IMR-90 (cell line): ENCODE results near the gene NUDT1. TPM values are rescaled to one million over a fixed set of nuclear protein-coding genes. Genes with fewer than 3 reads are reported as not detected.

Experiments used
- ATAC-seq: fragments of 200-7000 bp; cut with Tn5 transposase; 2 replicates; pipeline ENCODE4 v1.9.1; 2020; ENCODE audit warnings: low read depth, mild to moderate bottlenecking, moderate library complexity
- BruUV-seq: library from RNA; stranded (reverse); fragments of 400-500 nt; replicated peaks from 2 replicates; lab custom pipeline; 2021; lab: Mats Ljungman, UMichigan
- CTCF ChIA-PET: fragments of 300-600 bp; formaldehyde crosslinking; extraction: SDS; loops from one replicate; lab custom pipeline; 2021; ENCODE audit warnings: antibody characterized with exemption; lab: Yijun Ruan, JAX
- POLR2A ChIA-PET: fragments of 300-600 bp; sonication (Branson Sonifier 250); formaldehyde crosslinking; loops from one replicate; lab custom pipeline; 2022; ENCODE audit warnings: antibody characterized with exemption; ENCODE audit not compliant: unreplicated experiment; lab: Charles Lee
- DNase-seq: peaks from one replicate; pipeline ENCODE4 v3.0.0; 2013
- H2AFZ ChIP-seq: replicated peaks from 2 replicates; pipeline ENCODE3; 2013; ENCODE audit warnings: low read length, mild to moderate bottlenecking; ENCODE audit not compliant: poor library complexity
- H2AK5ac ChIP-seq: 2 replicates; pipeline ENCODE4 v1.6.1; 2013; ENCODE audit warnings: low read depth, low read length, inconsistent platforms
- H2AK9ac ChIP-seq: replicated peaks from 2 replicates; pipeline ENCODE3; 2013; ENCODE audit warnings: mild to moderate bottlenecking, low read depth, low read length, moderate library complexity; ENCODE audit not compliant: poor library complexity
- H2BK120ac ChIP-seq: 2 replicates; pipeline ENCODE4 v1.6.1; 2013; ENCODE audit warnings: low read depth, low read length, inconsistent platforms
- H2BK15ac ChIP-seq: 3 replicates; pipeline ENCODE4 v1.6.1; 2013; ENCODE audit warnings: low read depth, low read length, inconsistent platforms
- H2BK20ac ChIP-seq: 2 replicates; pipeline ENCODE4 v1.6.1; 2013; ENCODE audit warnings: low read depth, mild to moderate bottlenecking, inconsistent platforms, low read length, moderate library complexity
- H2BK5ac ChIP-seq: 2 replicates; pipeline ENCODE4 v1.6.1; 2013; ENCODE audit warnings: mild to moderate bottlenecking, low read depth, low read length, inconsistent platforms; ENCODE audit not compliant: poor library complexity, severe bottlenecking
- H3K14ac ChIP-seq: replicated peaks from 2 replicates; pipeline ENCODE4 v1.6.1; 2013; ENCODE audit warnings: low read depth, low read length, inconsistent platforms
- H3K18ac ChIP-seq: 2 replicates; pipeline ENCODE4 v1.6.1; 2013; ENCODE audit warnings: low read depth, low read length, control low read depth
- H3K23ac ChIP-seq: 2 replicates; pipeline ENCODE4 v1.6.1; 2013; ENCODE audit warnings: low read depth, low read length, inconsistent platforms
- H3K27ac ChIP-seq: 2 replicates; pipeline ENCODE4 v1.5.1; 2013; ENCODE audit warnings: mild to moderate bottlenecking, control low read depth, low read length; ENCODE audit not compliant: insufficient read depth
- H3K27me3 ChIP-seq: 2 replicates; pipeline ENCODE4 v1.6.1; 2013; ENCODE audit warnings: low read length; ENCODE audit not compliant: control insufficient read depth, insufficient read depth
- H3K36me3 ChIP-seq: 2 replicates; pipeline ENCODE4 v1.6.1; 2013; ENCODE audit warnings: low read length, mixed read lengths; ENCODE audit not compliant: control insufficient read depth, insufficient read depth
- H3K4ac ChIP-seq: 2 replicates; pipeline ENCODE4 v1.6.1; 2013; ENCODE audit warnings: low read depth, low read length, inconsistent platforms
- H3K4me1 ChIP-seq: 2 replicates; pipeline ENCODE4 v1.6.1; 2013; ENCODE audit warnings: low read length, mixed read lengths; ENCODE audit not compliant: control insufficient read depth, insufficient read depth
- H3K4me2 ChIP-seq: 2 replicates; pipeline ENCODE4 v1.6.1; 2013; ENCODE audit warnings: low read depth, mild to moderate bottlenecking, control low read depth, low read length, moderate library complexity
- H3K4me3 ChIP-seq: 2 replicates; pipeline ENCODE4 v1.5.1; 2013; ENCODE audit warnings: low read depth, mild to moderate bottlenecking, control low read depth, low read length, moderate library complexity; ENCODE audit not compliant: insufficient read depth
- H3K56ac ChIP-seq: 2 replicates; pipeline ENCODE4 v1.6.1; 2013; ENCODE audit warnings: low read length, inconsistent platforms; ENCODE audit not compliant: insufficient read depth; ENCODE audit errors: extremely low read depth
- H3K79me1 ChIP-seq, 2 experiments: 2 replicates each; pipeline ENCODE4 v1.6.1; 2013; ENCODE audit warnings: low read length in 2 of 2, inconsistent platforms in 1 of 2, low read depth in 1 of 2
- H3K9ac ChIP-seq: 2 replicates; pipeline ENCODE4 v1.6.1; 2013; ENCODE audit warnings: low read depth, low read length, control low read depth
- H3K9me1 ChIP-seq: 2 replicates; pipeline ENCODE4 v1.6.1; 2013; ENCODE audit warnings: low read length, inconsistent platforms; ENCODE audit not compliant: insufficient read depth
- H3K9me3 ChIP-seq: 2 replicates; pipeline ENCODE4 v1.6.1; 2013; ENCODE audit warnings: low read length; ENCODE audit not compliant: control insufficient read depth, insufficient read depth
- H4K20me1 ChIP-seq: 2 replicates; pipeline ENCODE4 v1.6.1; 2013; ENCODE audit warnings: low read length, inconsistent platforms; ENCODE audit not compliant: insufficient read depth
- H4K5ac ChIP-seq: 2 replicates; pipeline ENCODE4 v1.6.1; 2013; ENCODE audit warnings: mild to moderate bottlenecking, low read depth, low read length, control low read depth
- H4K8ac ChIP-seq, 2 experiments: 2 replicates each; pipeline ENCODE4 v1.6.1; 2013; ENCODE audit warnings: low read depth in 2 of 2, low read length in 2 of 2, control low read depth in 1 of 2, inconsistent platforms in 1 of 2
- H4K91ac ChIP-seq: 2 replicates; pipeline ENCODE4 v1.6.1; 2013; ENCODE audit warnings: low read depth, low read length, inconsistent platforms; ENCODE audit not compliant: insufficient read depth
- BHLHE40 ChIP-seq: fragments of 150-350 bp; IDR thresholded peaks from 2 replicates; pipeline ENCODE4 v1.6.1; 2016; ENCODE audit warnings: mild to moderate bottlenecking, low read depth, low read length
- CEBPB ChIP-seq: IDR thresholded peaks from 2 replicates; pipeline ENCODE4 v1.6.1; 2012; ENCODE audit warnings: low read depth, low read length, improper control_type of control experiment
- CHD1 ChIP-seq: IDR thresholded peaks from 2 replicates; pipeline ENCODE4 v1.6.1; 2012; ENCODE audit warnings: low read depth, low read length, improper control_type of control experiment
- CTCF ChIP-seq: conservative IDR thresholded peaks from 2 replicates; pipeline ENCODE4 v1.5.1; 2012; ENCODE audit warnings: mild to moderate bottlenecking, low read depth, low read length, improper control_type of control experiment
- FOS ChIP-seq: fragments of 150-350 bp; IDR thresholded peaks from 2 replicates; pipeline ENCODE4 v1.6.1; 2016; ENCODE audit warnings: low read depth, low read length
- MAFK ChIP-seq: IDR thresholded peaks from 2 replicates; pipeline ENCODE4 v1.6.1; 2012; ENCODE audit warnings: low read depth, low read length, improper control_type of control experiment
- MAZ ChIP-seq: IDR thresholded peaks from 2 replicates; pipeline ENCODE4 v1.6.1; 2012; ENCODE audit warnings: low read depth, mild to moderate bottlenecking, low read length, improper control_type of control experiment, moderate library complexity, borderline replicate concordance
- MXI1 ChIP-seq: IDR thresholded peaks from 2 replicates; pipeline ENCODE4 v1.6.1; 2012; ENCODE audit warnings: low read depth, mild to moderate bottlenecking, low read length, moderate library complexity, borderline replicate concordance
- NFE2L2 ChIP-seq: fragments of 150-350 bp; IDR thresholded peaks from 2 replicates; pipeline ENCODE4 v1.6.1; 2016; ENCODE audit warnings: low read depth, mild to moderate bottlenecking, low read length
- RCOR1 ChIP-seq: IDR thresholded peaks from 2 replicates; pipeline ENCODE4 v1.6.1; 2012; ENCODE audit warnings: mild to moderate bottlenecking, low read length, improper control_type of control experiment; ENCODE audit not compliant: insufficient replicate concordance
- SMC3 ChIP-seq: fragments of 150-350 bp; IDR thresholded peaks from 2 replicates; pipeline ENCODE4 v1.6.1; 2016; ENCODE audit warnings: low read depth, mild to moderate bottlenecking, antibody characterized with exemption, low read length, moderate library complexity
- WGBS, 2 experiments: methylation state at CpG; one replicate each; pipeline versions ENCODE4 v1.1.5 to v1.1.7; 2013; ENCODE audit warnings: missing lambda C conversion rate in 2 of 2; ENCODE audit not compliant: insufficient read length in 1 of 2; ENCODE audit errors: extremely low coverage in 2 of 2; 5-methylcytosine and 5-hydroxymethylcytosine counted together
- dilution Hi-C: fragments of 300-500 bp; cut with HindIII; formaldehyde crosslinking; loops from one replicate; pipeline ENCODE4 v1.14.3; 2018; ENCODE audit warnings: low sequenced_read_pairs; ENCODE audit not compliant: unreplicated experiment
- in situ Hi-C: fragments of 300-500 bp; cut with MboI; formaldehyde crosslinking; loops from 3 replicates; pipeline ENCODE4 v1.14.3; 2019; ENCODE audit warnings: low sequenced_read_pairs, inconsistent platforms, mixed read lengths
- intact Hi-C: fragments of 100-400 bp; cut with micrococcal nuclease; formaldehyde crosslinking; loops from 2 replicates; pipeline ENCODE4 v1.10.0; 2022
- polyA plus RNA-seq, 3 experiments: library from polyadenylated mRNA; depleted of rRNA; stranded (reverse); fragments of >200 nt; gene quantifications; 2 replicates each; pipeline ENCODE4 v1.2.3, GENCODE V29; 2012; ENCODE audit warnings: low replicate concordance in 1 of 3
- total RNA-seq: library from RNA; depleted of rRNA; stranded (reverse); fragments of >200 nt; gene quantifications from 2 replicates; pipeline ENCODE4 v1.2.3, GENCODE V29; 2012
- TF ChIP-seq, protein P1 (sequence below): fragments of 150-350 bp; IDR thresholded peaks from 2 replicates; pipeline ENCODE4 v1.6.1; 2016; ENCODE audit warnings: low read depth, mild to moderate bottlenecking, low read length, moderate library complexity, borderline replicate concordance

The NUDT1 gene
- total and polyA plus RNA-seq, 2 of the 4 experiments (the other 2 are of a cell fraction) = 33.4 to 49.1 TPM

GRCh38 chr7:2195400-2196246 is 46.4 kb upstream of the NUDT1 start:
- 90% methylated on average over 2 of the region's 13 CpGs; no CpG with 5 or more reads in 1 of the 2 experiments for WGBS, 2 experiments
- POLR2A ChIA-PET = no interaction called here

More at GRCh38 chr7:2195400-2196246, 46.4 kb upstream of the NUDT1 start:
- H2BK120ac ChIP-seq = no peak overlapping the region
- no peak overlapping the region for H3K14ac ChIP-seq
- ATAC-seq = no peak
- intact Hi-C loops = no loop called here
- BruUV-seq = no TSS peak
- H3K4me3 ChIP-seq = no peak overlapping the region
- peaks cover 6 to 23% of the 10 kb centered on the region in 2 experiments; a peak in 3 of 4 replicates for H3K79me1 ChIP-seq
- H3K9ac ChIP-seq = no peak overlapping the region
- no peaks in the 10 kb centered on the region for H3K4me1 ChIP-seq
- no peak overlapping the region for H2BK20ac ChIP-seq
- H3K27me3 ChIP-seq = no peaks in the 10 kb centered on the region
- no peak overlapping the region for H2AK9ac ChIP-seq
- H3K56ac ChIP-seq = no peak overlapping the region
- no peak overlapping the region for H3K27ac ChIP-seq
- no peaks in the 10 kb centered on the region for H3K9me3 ChIP-seq
- no peak overlapping the region for H4K8ac ChIP-seq
- in situ Hi-C loops = no loop called here
- H3K9me1 ChIP-seq = no peaks in the 10 kb centered on the region
- peaks cover 22% of the 10 kb centered on the region for H3K36me3 ChIP-seq
- CTCF ChIA-PET = interaction anchor here (0.6 to 1.1 kb wide), 5 partner anchors 8 to 87 kb away, joined by 3 to 4 read pairs (median 3); no protein-coding TSS in a partner anchor
- H2AFZ ChIP-seq = no peak overlapping the region
- H3K4me2 ChIP-seq = no peak overlapping the region
- no peak overlapping the region for H2BK15ac ChIP-seq
- no peak overlapping the region for H4K91ac ChIP-seq
- H2AK5ac ChIP-seq = no peak overlapping the region
- DNase-seq = no peak
- no peak overlapping the region for H3K23ac ChIP-seq
- no peak overlapping the region for H3K4ac ChIP-seq
- dilution Hi-C loops = no loop called here
- TF ChIP-seq BHLHE40 = no peak
- TF ChIP-seq CEBPB = no peak
- no peak for TF ChIP-seq SMC3
- no peak for TF ChIP-seq MXI1
- no peak for TF ChIP-seq FOS
- no peak for TF ChIP-seq MAFK
- TF ChIP-seq NFE2L2 = no peak
- TF ChIP-seq, protein P1, sequence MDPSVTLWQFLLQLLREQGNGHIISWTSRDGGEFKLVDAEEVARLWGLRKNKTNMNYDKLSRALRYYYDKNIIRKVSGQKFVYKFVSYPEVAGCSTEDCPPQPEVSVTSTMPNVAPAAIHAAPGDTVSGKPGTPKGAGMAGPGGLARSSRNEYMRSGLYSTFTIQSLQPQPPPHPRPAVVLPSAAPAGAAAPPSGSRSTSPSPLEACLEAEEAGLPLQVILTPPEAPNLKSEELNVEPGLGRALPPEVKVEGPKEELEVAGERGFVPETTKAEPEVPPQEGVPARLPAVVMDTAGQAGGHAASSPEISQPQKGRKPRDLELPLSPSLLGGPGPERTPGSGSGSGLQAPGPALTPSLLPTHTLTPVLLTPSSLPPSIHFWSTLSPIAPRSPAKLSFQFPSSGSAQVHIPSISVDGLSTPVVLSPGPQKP = no peak
- TF ChIP-seq RCOR1 = no peak
- no peak for TF ChIP-seq CTCF
- no peak for TF ChIP-seq CHD1
- no peak for TF ChIP-seq MAZ
- H4K20me1 ChIP-seq = no peaks in the 10 kb centered on the region
- no peak overlapping the region for H2BK5ac ChIP-seq
- no peak overlapping the region for H3K18ac ChIP-seq
- H4K5ac ChIP-seq = no peak overlapping the region
